Activated CD4-positive, alpha-beta T cell treated with anti-CD3 and anti-CD28 coated beads for 36 hours (primary cell): Measurements from ENCODE around the gene UQCC5. TPM values are rescaled to one million over a fixed set of nuclear protein-coding genes. Genes with fewer than 3 reads are reported as not detected.

Source experiments
- ATAC-seq: fragments of 200-7000 bp; cut with Tn5 transposase; one replicate; pipeline ENCODE4 v1.10.0; 2021; ENCODE audit warnings: mild to moderate bottlenecking, moderate library complexity
- CTCF ChIA-PET: fragments of 350-600 bp; sonication (Branson Sonifier 250); formaldehyde crosslinking; loops from one replicate; lab custom pipeline; 2021; ENCODE audit warnings: antibody characterized with exemption; lab: Charles Lee
- POLR2A ChIA-PET: fragments of 350-600 bp; sonication (Branson Sonifier 250); formaldehyde crosslinking; loops from one replicate; lab custom pipeline; 2021; ENCODE audit warnings: antibody characterized with exemption, inconsistent platforms; lab: Charles Lee
- DNase-seq: peaks from one replicate; pipeline ENCODE4 v3.0.0-alpha.2; 2020
- H3K27ac Mint-ChIP-seq: one replicate; pipeline ENCODE4 v1.8.0; 2021; ENCODE audit warnings: mixed read lengths
- H3K27me3 Mint-ChIP-seq: one replicate; pipeline ENCODE4 v1.8.0; 2021; ENCODE audit warnings: mixed read lengths
- H3K36me3 Mint-ChIP-seq: one replicate; pipeline ENCODE4 v1.8.0; 2021; ENCODE audit warnings: low read depth, mixed read lengths
- H3K4me1 Mint-ChIP-seq: one replicate; pipeline ENCODE4 v1.8.0; 2021; ENCODE audit warnings: mixed read lengths
- H3K4me3 Mint-ChIP-seq: one replicate; pipeline ENCODE4 v1.8.0; 2021; ENCODE audit warnings: mild to moderate bottlenecking, moderate library complexity, mixed read lengths
- H3K9me3 Mint-ChIP-seq: one replicate; pipeline ENCODE4 v1.8.0; 2021; ENCODE audit warnings: low read depth, mixed read lengths
- intact Hi-C, 2 experiments: fragments of 100-400 bp; cut with DNase I in 1 of 2; cut with micrococcal nuclease in 1 of 2; formaldehyde crosslinking; loops; one replicate each; pipeline versions ENCODE4 v1.14.2 to v1.15.1; 2022 to 2024; cut with DNase I, micrococcal nuclease
- total RNA-seq, 2 experiments: library from RNA; stranded (reverse); gene quantifications; one replicate each; pipeline ENCODE4 v1.2.3, GENCODE V29; 2021

Gene UQCC5
- total RNA-seq, 2 experiments from 2014 or later: 12.0 to 12.7 TPM

GRCh38 chr3:52541050-52541449 lies 4.6 kb downstream of the UQCC5 start:
- ChIA-PET CTCF (interaction anchor here (0.6 to 1.2 kb wide), 3 partner anchors 9 to 696 kb away, joined by 3 to 4 read pairs (median 3); no protein-coding TSS in a partner anchor), POLR2A (no interaction called here)
- DNase-seq (no peak), ATAC-seq (no peak)
- H3K27me3 Mint-ChIP-seq: no peaks in the 10 kb centered on the region
- peaks cover 33% of the 10 kb centered on the region for H3K4me1 Mint-ChIP-seq
- no peak overlapping the region for H3K4me3 Mint-ChIP-seq
- peaks cover 46% of the 10 kb centered on the region for H3K36me3 Mint-ChIP-seq
- H3K9me3 Mint-ChIP-seq: no peaks in the 10 kb centered on the region
- intact Hi-C loops: no loop called here
- peak overlapping the region; percentile 11 for H3K27ac Mint-ChIP-seq

- no peaks in the 10 kb centered on the region for H3K27me3 Mint-ChIP-seq
- ATAC-seq (no peak), DNase-seq (no peak)
- intact Hi-C loops: no loop called here
- no peaks in the 10 kb centered on the region for H3K9me3 Mint-ChIP-seq
- peaks cover 33% of the 10 kb centered on the region for H3K36me3 Mint-ChIP-seq
- peaks cover 8% of the 10 kb centered on the region for H3K4me1 Mint-ChIP-seq
- ChIA-PET POLR2A (no interaction called here), CTCF (interaction anchor here (1.2 kb wide), 2 partner anchors 8 to 9 kb away, joined by 3 to 4 read pairs; partner anchors contain the start of gene UQCC5)
- H3K27ac Mint-ChIP-seq: peak overlapping the region; percentile 49
- no peak overlapping the region for H3K4me3 Mint-ChIP-seq
Observed at GRCh38 chr3:52544937-52545336, 8.5 kb downstream of the UQCC5 start.

- no peaks in the 10 kb centered on the region for H3K27me3 Mint-ChIP-seq
- H3K36me3 Mint-ChIP-seq: peaks cover 28% of the 10 kb centered on the region
- DNase-seq (no peak), ATAC-seq (no peak)
- no peak overlapping the region for H3K4me3 Mint-ChIP-seq
- ChIA-PET POLR2A (no interaction called here), CTCF (no interaction called here)
- intact Hi-C loops: no loop called here
- no peak overlapping the region for H3K27ac Mint-ChIP-seq
- H3K9me3 Mint-ChIP-seq: no peaks in the 10 kb centered on the region
- no peaks in the 10 kb centered on the region for H3K4me1 Mint-ChIP-seq
Observed at GRCh38 chr3:52546111-52546901, 9.9 kb downstream of the UQCC5 start.

- H3K27ac Mint-ChIP-seq: no peak overlapping the region
- intact Hi-C loops: no loop called here
- peaks cover 27% of the 10 kb centered on the region for H3K36me3 Mint-ChIP-seq
- H3K4me1 Mint-ChIP-seq: no peaks in the 10 kb centered on the region
- ATAC-seq: no peak
- no peaks in the 10 kb centered on the region for H3K9me3 Mint-ChIP-seq
- ChIA-PET CTCF (no interaction called here), POLR2A (interaction anchor here (0.6 kb wide), 1 partner anchor 73 kb away, joined by 3 read pairs; no protein-coding TSS in a partner anchor)
- H3K4me3 Mint-ChIP-seq: no peak overlapping the region
- no peaks in the 10 kb centered on the region for H3K27me3 Mint-ChIP-seq
- no peak for DNase-seq
Observed at GRCh38 chr3:52547143-52547542, 10.7 kb downstream of the UQCC5 start.

- POLR2A ChIA-PET: no interaction called here
- Mint-ChIP-seq H3K27ac (no peak overlapping the region), H3K4me3 (no peak overlapping the region), H3K36me3 (peaks cover 28% of the 10 kb centered on the region), H3K27me3 (no peaks in the 10 kb centered on the region), H3K9me3 (no peaks in the 10 kb centered on the region), H3K4me1 (peaks cover 3% of the 10 kb centered on the region)
- intact Hi-C loops: no loop called here
- ATAC-seq (no peak), DNase-seq (no peak)
- CTCF ChIA-PET: interaction anchor here (0.5 to 1.6 kb wide), 5 partner anchors 10 to 318 kb away, joined by 3 to 8 read pairs (median 3); no protein-coding TSS in a partner anchor
Observed at GRCh38 chr3:52551118-52551517, 14.7 kb downstream of the UQCC5 start.

- POLR2A ChIA-PET: no interaction called here
- Mint-ChIP-seq H3K4me1 (peaks cover 3% of the 10 kb centered on the region), H3K9me3 (no peaks in the 10 kb centered on the region), H3K27me3 (no peaks in the 10 kb centered on the region), H3K4me3 (no peak overlapping the region), H3K27ac (no peak overlapping the region), H3K36me3 (peaks cover 29% of the 10 kb centered on the region)
- ATAC-seq: no peak
- intact Hi-C loops: no loop called here
- CTCF ChIA-PET: interaction anchor here (1.1 to 1.6 kb wide), 3 partner anchors 9 to 20 kb away, joined by 3 to 8 read pairs (median 4); no protein-coding TSS in a partner anchor
- DNase-seq: no peak
Observed at GRCh38 chr3:52552089-52552488, 15.7 kb downstream of the UQCC5 start.

- Mint-ChIP-seq H3K27ac (no peak overlapping the region), H3K27me3 (no peaks in the 10 kb centered on the region), H3K4me1 (peaks cover 3% of the 10 kb centered on the region), H3K9me3 (no peaks in the 10 kb centered on the region), H3K36me3 (peaks cover 37% of the 10 kb centered on the region), H3K4me3 (no peak overlapping the region)
- DNase-seq (no peak), ATAC-seq (no peak)
- CTCF ChIA-PET: no interaction called here
- POLR2A ChIA-PET: no interaction called here
- intact Hi-C loops: no loop called here
Observed at GRCh38 chr3:52554026-52554755, 17.8 kb downstream of the UQCC5 start.

GRCh38 chr3:52555056-52555455 lies 18.7 kb downstream of the UQCC5 start:
- ChIA-PET POLR2A (no interaction called here), CTCF (interaction anchor here (0.6 to 1.2 kb wide), 2 partner anchors 19 to 37 kb away, joined by 3 read pairs; partner anchors contain the start of gene UQCC5)
- H3K36me3 Mint-ChIP-seq: peaks cover 42% of the 10 kb centered on the region
- no peaks in the 10 kb centered on the region for H3K9me3 Mint-ChIP-seq
- no peaks in the 10 kb centered on the region for H3K27me3 Mint-ChIP-seq
- ATAC-seq (no peak), DNase-seq (no peak)
- intact Hi-C loops: no loop called here
- no peak overlapping the region for H3K4me3 Mint-ChIP-seq
- no peak overlapping the region for H3K27ac Mint-ChIP-seq
- peaks cover 5% of the 10 kb centered on the region for H3K4me1 Mint-ChIP-seq

- ChIA-PET CTCF (interaction anchor here (1.6 kb wide), 1 partner anchor 77 kb away, joined by 3 read pairs; no protein-coding TSS in a partner anchor), POLR2A (interaction anchor here (0.8 kb wide), 1 partner anchor 21 kb away, joined by 3 read pairs; the partner anchor contains the start of gene UQCC5)
- H3K9me3 Mint-ChIP-seq: no peaks in the 10 kb centered on the region
- ATAC-seq (no peak), DNase-seq (no peak)
- no peaks in the 10 kb centered on the region for H3K27me3 Mint-ChIP-seq
- H3K4me3 Mint-ChIP-seq: no peak overlapping the region
- H3K27ac Mint-ChIP-seq: no peak overlapping the region
- intact Hi-C loops: no loop called here
- H3K4me1 Mint-ChIP-seq: peaks cover 6% of the 10 kb centered on the region
- peaks cover 40% of the 10 kb centered on the region for H3K36me3 Mint-ChIP-seq
Observed at GRCh38 chr3:52557011-52557960, 20.9 kb downstream of the UQCC5 start.

- intact Hi-C loops: no loop called here
- Mint-ChIP-seq H3K4me1 (peaks cover 6% of the 10 kb centered on the region), H3K27me3 (no peaks in the 10 kb centered on the region), H3K27ac (no peak overlapping the region), H3K9me3 (no peaks in the 10 kb centered on the region), H3K36me3 (peaks cover 39% of the 10 kb centered on the region), H3K4me3 (no peak overlapping the region)
- no peak for ATAC-seq
- DNase-seq: no peak
- POLR2A ChIA-PET: no interaction called here
- CTCF ChIA-PET: no interaction called here
Observed at GRCh38 chr3:52558436-52558835, 22.0 kb downstream of the UQCC5 start.
